HG02970 (cell line): ENCODE data around the gene AQP4.

Source experiments
- ATAC-seq: cut with Tn5 transposase; IDR thresholded peaks from one replicate; pipeline ENCODE4 v1.9.1; 2021; ENCODE audit warnings: mild to moderate bottlenecking, moderate library complexity, moderate number of reproducible peaks; ENCODE audit not compliant: unreplicated experiment, low FRiP score

The AQP4 gene

DNA sequence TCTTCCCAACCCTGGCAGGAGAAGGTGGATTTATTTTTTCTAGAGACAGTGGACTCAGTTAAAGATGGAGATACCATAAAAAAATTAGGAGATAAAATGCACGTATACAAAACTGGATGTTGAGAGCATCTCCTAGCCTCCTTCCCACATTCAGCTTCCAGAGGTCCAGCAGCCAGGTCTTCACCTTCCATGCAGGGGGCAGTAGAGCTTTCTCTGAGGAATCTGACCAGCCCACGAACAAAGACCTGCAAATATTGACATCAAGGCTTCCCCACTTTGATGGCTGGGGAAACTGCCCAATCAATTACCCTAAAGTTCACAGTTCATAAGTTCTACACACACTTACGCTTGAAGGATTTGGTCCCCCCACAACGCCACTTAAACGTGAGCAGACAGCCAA lies 24.5 kb downstream of the AQP4 start:
- no peak for ATAC-seq

DNA sequence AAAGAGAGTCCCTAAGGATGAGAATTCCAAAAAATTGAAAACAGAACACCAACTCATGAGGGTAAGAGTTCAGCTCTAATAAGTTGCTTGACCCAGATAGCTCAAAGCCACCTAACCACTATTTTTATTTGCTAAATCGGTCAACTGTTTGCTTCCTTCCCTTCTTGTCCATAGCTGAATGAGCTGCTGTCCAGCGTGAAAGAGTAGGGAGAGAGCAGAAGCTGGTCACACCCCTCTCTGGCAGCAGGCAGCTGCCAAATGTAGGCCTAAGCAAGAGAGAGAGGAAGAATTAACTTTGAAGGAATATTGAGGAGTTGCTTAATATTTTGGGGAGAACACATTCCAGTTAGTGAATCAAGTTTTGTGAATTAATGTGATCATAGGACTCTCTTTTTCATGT lies 25.9 kb downstream of the AQP4 start:
- no peak for ATAC-seq

DNA sequence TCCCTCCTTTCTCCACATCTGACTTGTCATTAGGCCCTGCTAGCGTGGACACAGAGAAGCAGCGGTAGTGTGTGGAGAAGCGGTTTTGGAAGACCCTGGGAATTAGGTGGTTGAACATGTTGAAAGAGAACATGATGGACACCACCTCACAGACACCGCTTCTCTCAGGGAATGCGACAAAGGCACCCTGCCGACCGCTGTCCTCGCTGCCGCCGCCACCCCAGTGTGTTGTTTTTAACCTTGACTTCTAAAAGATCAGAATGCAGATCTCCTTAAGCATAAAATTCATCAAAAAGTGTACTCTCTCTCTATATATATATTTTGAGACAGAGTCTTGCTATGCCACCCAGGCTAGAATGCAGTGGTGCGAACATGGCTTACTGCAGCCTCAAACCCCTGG lies 33.2 kb downstream of the AQP4 start:
- ATAC-seq: no peak

DNA sequence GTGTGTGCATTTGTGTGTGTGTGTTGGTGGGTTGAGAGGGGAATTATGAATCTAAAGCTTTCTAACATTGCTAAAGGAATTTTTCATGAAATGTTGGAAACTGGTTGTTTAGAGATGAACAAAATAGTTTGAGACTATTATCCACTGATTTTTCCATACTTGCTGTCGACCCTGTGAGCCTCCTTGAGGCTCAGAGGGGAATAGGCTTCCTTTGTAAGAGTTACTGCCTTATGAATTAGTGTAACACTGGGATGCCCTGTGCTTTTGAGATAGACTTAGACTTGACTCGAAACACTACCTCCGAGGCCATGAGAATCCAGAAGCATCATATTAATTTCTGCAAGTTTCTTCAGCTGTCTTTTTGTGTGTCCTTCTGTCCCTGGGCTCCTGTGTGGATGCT lies 37.9 kb downstream of the AQP4 start:
- ATAC-seq: no peak

DNA sequence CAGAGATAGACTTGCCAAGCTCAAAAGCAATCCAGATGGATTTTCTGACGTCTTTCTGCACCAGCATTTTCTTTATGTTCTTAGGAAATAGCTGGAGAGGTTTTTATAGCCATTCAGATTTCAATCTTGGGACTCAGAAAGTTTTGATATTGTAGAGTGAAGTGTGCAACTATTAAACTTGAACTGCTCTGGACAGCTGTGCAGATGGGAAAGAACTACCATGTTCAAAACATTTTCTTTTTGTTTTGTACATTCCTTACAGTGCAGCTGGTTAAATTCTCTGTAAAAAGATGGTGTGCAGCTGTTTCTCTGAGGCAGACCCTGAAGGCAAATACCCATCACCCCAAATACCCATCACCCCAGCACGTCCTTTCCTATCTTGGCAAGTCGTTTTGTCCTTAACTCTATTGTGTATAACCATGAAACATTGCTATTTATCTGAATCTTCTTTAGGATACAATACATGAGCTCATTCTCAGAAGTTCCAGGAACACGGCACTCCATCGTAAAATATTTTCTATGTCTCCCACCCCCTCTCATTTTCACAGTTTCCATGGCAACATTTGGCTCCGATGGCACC lies 38.8 kb downstream of the AQP4 start:
- ATAC-seq: no peak

DNA sequence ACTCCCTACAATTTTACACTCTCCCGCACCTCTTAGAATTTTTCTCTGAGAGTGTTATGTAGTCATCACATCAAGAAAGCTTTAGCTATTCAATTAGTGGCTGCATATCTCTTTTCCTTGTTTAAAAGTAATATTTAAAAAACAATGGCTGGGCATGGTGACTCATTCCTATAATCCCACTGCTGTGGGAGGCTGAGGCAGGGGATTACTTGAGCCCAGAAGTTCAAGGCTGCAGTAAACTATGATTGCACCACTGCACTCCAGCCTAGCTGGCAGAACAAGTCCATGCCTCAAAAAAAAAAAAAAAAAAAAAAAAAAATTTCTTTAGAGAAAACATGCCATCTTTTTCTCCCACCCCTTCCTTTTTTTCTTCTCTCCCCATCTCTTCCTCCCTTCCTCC lies 44.3 kb downstream of the AQP4 start:
- ATAC-seq: no peak

DNA sequence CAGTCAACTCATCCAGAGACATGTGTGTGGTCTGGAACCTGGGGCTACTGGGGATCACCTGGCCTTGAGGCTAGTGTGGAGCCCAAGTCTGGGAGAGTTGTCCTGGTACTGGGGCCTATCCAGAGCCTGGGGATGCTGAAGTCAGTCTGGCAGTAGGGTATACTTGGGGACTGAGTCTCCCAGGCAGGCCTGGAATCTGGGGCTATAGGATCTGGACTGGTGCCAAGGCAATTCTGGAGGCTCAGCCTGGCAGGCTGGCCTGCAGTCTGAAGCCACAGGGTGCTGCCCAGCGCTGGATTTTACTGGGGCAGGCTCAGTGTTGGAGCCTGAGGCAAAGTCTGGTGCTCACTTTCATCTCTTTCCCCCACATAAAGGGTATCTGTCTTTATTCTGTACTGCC lies 46.5 kb downstream of the AQP4 start:
- ATAC-seq: no peak

DNA sequence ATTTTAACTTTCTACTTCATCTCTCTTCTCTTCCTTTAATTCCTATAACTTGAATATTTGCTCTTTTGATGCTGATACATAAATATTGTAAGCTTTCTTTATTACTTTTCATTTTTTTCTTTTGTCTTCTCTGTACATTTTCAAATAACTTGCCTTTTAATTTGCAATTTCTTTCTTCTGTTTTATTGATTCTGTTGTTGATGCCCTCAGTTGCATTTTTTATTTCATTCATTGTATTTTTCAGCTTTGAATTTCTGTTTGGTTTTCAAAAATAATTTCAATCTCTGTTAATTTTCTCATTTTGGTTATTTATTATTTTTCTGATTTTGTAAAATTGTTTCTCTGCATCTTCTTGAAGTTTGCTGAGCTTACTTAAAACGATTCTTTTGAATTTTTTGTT lies 47.0 kb downstream of the AQP4 start:
- no peak for ATAC-seq

DNA sequence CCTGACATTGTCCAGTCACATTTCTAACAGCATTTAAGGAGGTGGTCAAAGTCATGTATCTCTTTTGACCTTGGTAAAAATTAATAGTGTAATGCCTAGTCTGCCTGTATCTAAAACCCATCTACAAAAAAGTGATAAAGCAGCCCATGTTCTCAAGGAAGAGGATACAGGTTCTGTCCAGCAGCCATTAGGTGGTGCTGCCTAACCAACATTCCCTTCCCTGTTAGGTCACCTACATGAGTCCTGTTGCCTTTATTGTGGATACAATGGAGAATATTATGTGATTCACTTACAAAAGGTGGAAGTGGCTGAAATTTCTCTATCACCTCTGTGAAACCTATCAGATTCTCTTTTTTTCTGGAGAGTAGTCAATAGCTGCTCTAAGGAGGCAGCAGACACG lies 52.5 kb downstream of the AQP4 start:
- ATAC-seq: no peak

DNA sequence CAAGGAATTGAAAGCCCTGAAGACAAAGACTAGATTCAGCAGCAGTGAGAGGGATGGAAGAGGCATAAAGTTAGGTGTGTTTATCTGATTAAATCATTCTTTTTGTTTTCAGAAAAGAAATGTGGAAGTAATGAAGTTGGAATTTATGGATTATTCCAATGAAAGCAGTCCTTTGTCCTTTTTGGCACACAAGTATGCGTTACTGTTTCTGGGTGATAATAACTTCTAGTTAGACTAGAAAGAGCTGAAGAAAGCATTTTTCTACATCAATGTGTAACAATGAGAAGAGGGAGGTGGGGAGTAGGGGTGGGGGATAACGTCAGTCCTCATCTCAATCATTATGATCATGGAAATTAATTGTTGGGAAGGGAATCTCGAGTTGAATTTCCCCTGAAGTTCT lies 53.0 kb downstream of the AQP4 start:
- ATAC-seq: no peak

DNA sequence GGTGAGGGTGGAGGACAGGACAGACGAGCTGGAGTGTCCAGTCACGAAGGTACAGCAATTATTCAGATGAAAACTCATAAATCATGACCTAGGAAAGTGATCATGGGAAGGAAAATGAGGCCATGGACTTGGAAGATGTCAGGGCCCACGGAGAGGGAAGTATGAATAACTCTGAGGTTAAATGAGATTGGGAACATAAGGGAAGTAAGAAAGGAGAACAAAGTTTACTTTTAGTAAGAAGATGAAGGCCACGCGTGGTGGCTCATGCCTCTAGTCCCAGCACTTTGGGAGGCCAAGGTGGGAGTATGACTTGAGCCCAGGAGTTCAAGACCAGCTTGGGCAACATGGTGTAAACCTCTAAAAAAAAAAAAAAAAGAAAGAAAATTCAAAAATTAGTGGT lies 56.2 kb downstream of the AQP4 start:
- ATAC-seq: no peak

DNA sequence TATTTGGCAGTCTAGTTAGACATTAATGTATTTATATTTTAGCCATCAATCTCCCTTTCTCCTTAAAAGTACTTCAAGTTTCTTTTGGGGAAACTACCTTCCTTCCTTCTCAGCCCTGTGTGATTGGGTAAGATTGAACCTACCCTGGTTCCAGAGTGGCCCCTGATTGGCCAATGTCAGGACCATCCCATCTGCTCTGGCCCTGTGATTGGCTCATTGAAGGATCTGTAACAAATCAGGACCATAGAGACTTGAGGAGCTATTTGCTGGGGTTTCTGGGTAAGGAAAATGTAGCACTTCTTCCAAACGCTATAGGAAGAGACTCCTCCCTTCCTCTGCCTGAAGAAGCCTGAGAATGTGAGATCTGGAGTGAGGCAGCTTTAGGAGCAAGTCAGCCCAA lies 59.3 kb downstream of the AQP4 start:
- ATAC-seq: no peak

DNA sequence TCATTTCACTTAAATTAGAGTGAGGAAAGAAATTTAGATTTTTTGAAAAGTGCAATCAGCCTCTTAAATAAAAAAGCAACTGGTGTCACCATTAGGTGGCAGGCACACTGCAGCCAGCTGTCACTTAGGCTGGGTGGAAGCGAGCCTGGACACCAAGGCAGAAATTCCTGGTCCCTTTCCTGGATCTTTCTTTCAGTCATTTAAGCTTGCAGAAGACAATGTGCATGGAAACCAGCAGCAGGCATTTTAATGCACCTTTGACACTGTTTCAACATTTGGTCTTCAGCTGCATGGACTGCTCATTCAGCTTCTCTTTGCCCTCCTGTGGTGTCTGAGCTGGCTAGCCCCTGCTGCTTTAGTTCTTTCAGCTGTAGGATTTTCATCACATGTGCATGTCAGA lies 61.0 kb downstream of the AQP4 start:
- no peak for ATAC-seq

DNA sequence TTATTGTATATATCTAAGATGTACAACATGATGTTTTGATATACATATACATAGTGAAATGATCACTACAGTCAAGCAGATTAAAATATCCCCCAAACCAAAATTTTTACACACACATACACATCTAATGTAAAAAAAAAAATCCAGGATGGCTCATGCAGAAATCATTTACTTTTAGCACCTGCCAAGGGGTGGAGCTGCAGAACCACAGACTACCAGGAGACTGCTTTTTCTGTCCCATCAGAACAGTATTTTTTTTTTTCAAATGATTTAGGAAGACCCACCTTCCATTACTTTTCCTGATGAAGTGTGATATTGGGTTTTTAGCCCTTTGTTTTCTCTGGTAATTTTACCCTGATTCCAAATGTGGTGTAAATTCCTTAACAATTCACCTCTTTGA lies 61.9 kb downstream of the AQP4 start:
- no peak for ATAC-seq

DNA sequence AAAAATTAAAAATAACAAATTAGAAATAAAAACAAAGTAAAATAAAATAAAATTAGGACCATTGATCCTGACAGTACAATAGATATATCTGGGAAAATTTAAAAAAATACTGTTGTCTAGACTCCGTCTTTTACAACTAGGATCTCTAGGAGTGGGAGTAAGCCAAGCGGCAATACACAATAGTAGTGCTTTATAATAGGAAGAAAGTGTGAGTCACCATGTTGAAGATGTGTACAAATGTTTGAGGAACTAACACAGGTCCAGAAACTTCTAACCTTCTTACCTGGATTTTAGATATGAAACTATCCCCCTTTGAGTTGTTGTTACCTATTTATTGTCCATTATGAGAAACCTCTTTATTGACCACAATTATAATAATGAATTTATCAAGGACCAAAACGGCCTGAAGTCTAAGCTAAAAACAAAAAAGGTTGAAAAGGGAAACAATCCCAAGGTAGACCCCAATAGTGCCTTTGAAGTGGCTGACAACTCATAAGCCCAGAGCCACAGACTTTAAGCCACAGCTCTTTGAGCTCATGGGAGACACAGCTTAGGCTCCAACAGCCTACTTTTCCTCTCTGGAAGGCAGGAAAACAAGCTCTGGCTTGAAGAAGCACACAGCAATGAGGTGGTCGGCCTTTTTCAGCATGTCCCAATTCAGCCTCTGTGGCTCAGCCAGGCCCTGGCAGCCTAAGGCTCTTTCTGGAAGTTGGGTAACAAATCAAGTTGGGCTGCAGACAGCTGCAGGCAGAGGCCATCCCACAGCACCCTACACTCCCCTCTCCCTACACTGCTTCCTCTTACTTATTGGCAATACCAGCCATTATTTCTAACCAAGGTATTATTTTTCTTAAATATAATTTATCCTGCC lies 62.9 kb downstream of the AQP4 start:
- ATAC-seq: no peak
